OCI-LY1 (cell line): Measurements from ENCODE around the gene CLEC1A.

ENCODE experiments used
- CTCF ChIP-seq: fragments of 200-600 bp; sonication (generic), shearing (Covaris generic); IDR thresholded peaks from 2 replicates; pipeline ENCODE4 v1.5.1; 2017; ENCODE audit warnings: mild to moderate bottlenecking, antibody characterized with exemption, low read length, moderate library complexity, mixed read lengths
- EZH2 ChIP-seq: fragments of 200-600 bp; sonication (generic), shearing (Covaris generic); IDR thresholded peaks from 2 replicates; pipeline ENCODE4 v1.8.0; 2017; ENCODE audit warnings: borderline replicate concordance, mixed run types, mild to moderate bottlenecking, antibody characterized with exemption, low read length, moderate library complexity, mixed read lengths

- no peak for TF ChIP-seq CTCF
- no peak for TF ChIP-seq EZH2
Observed at GRCh38 chr12:10086387-10086786, 12.4 kb downstream of the CLEC1A start.
